Caco-2 (cell line): ENCODE measurements around the gene CDKAL1. TPM values are rescaled to one million over a fixed set of nuclear protein-coding genes. Genes with fewer than 3 reads are reported as not detected.

Experiments used
- BruUV-seq: library from RNA; stranded (reverse); fragments of 400-500 nt; replicated peaks from 2 replicates; lab custom pipeline; 2021; lab: Mats Ljungman, UMichigan
- CTCF ChIA-PET: fragments of 300-600 bp; sonication (Branson Sonifier 250); formaldehyde crosslinking; loops from one replicate; lab custom pipeline; 2022; ENCODE audit warnings: antibody characterized with exemption; lab: Charles Lee
- POLR2A ChIA-PET: fragments of 300-600 bp; sonication (Branson Sonifier 250); formaldehyde crosslinking; loops from one replicate; lab custom pipeline; 2022; ENCODE audit warnings: antibody characterized with exemption; lab: Charles Lee
- DNase-seq, 2 experiments: peaks; one replicate each; pipeline versions ENCODE4 v3.0.0 to v3.0.0-alpha.2; 2020 to 2022
- H3K27me3 ChIP-seq: replicated peaks from 2 replicates; pipeline ENCODE4 v1.6.0; 2011; ENCODE audit warnings: low read length; ENCODE audit not compliant: control insufficient read depth, insufficient read depth
- H3K36me3 ChIP-seq: 2 replicates; pipeline ENCODE4 v1.5.1; 2011; ENCODE audit warnings: low read length; ENCODE audit not compliant: control insufficient read depth, insufficient read depth
- H3K4me1 ChIP-seq: fragments of 250-450 bp; sonication (Bioruptor Pico); 2 replicates; pipeline ENCODE4 v1.5.1; 2020; ENCODE audit warnings: mild to moderate bottlenecking
- H3K4me3 ChIP-seq: 2 replicates; pipeline ENCODE4 v1.5.1; 2011; ENCODE audit warnings: low read depth, mild to moderate bottlenecking, control low read depth, low read length
- H3K9me3 ChIP-seq: fragments of 250-450 bp; sonication (Bioruptor Pico); 2 replicates; pipeline ENCODE4 v1.5.1; 2020; ENCODE audit warnings: mild to moderate bottlenecking, moderate library complexity
- H3K27ac Mint-ChIP-seq: one replicate; pipeline ENCODE4 v1.8.0; 2022; ENCODE audit warnings: mixed read lengths; ENCODE audit not compliant: unreplicated experiment
- H3K27me3 Mint-ChIP-seq: one replicate; pipeline ENCODE4 v1.8.0; 2022; ENCODE audit warnings: mixed read lengths; ENCODE audit not compliant: insufficient read depth, unreplicated experiment
- H3K36me3 Mint-ChIP-seq: one replicate; pipeline ENCODE4 v1.8.0; 2022; ENCODE audit warnings: mild to moderate bottlenecking, mixed read lengths; ENCODE audit not compliant: insufficient read depth, unreplicated experiment
- H3K4me1 Mint-ChIP-seq: one replicate; pipeline ENCODE4 v1.8.0; 2022; ENCODE audit warnings: low read depth, mixed read lengths; ENCODE audit not compliant: unreplicated experiment
- H3K4me3 Mint-ChIP-seq: one replicate; pipeline ENCODE4 v1.8.0; 2022; ENCODE audit warnings: mild to moderate bottlenecking, moderate library complexity, mixed read lengths; ENCODE audit not compliant: unreplicated experiment
- H3K9me3 Mint-ChIP-seq: one replicate; pipeline ENCODE4 v1.8.0; 2022; ENCODE audit warnings: mixed read lengths; ENCODE audit not compliant: unreplicated experiment
- intact Hi-C: fragments of 100-400 bp; cut with micrococcal nuclease; formaldehyde crosslinking; loops from one replicate; pipeline ENCODE4 v1.10.0; 2022; ENCODE audit not compliant: unreplicated experiment
- total RNA-seq: library from RNA; stranded (reverse); gene quantifications from 2 replicates; pipeline ENCODE4 v1.2.3, GENCODE V29; 2022
- TF ChIP-seq, protein P1 (sequence below), 2 experiments: fragments of 200-600 bp in 1 of 2; IDR thresholded peaks; 1 replicate in 1 of 2; 2 replicates in 1 of 2; pipeline versions ENCODE4 v1.5.1 to v1.8.0; 2011 to 2022; ENCODE audit warnings: antibody characterized with exemption in 1 of 2, control low read depth in 1 of 2, inconsistent platforms in 1 of 2, low read depth in 1 of 2, low read length in 1 of 2, mild to moderate bottlenecking in 1 of 2, moderate library complexity in 1 of 2; ENCODE audit not compliant: insufficient read depth in 1 of 2, severe bottlenecking in 1 of 2, unreplicated experiment in 1 of 2

The CDKAL1 gene
- total RNA-seq, 1 experiment from 2014 or later: 18.7 TPM

DNA sequence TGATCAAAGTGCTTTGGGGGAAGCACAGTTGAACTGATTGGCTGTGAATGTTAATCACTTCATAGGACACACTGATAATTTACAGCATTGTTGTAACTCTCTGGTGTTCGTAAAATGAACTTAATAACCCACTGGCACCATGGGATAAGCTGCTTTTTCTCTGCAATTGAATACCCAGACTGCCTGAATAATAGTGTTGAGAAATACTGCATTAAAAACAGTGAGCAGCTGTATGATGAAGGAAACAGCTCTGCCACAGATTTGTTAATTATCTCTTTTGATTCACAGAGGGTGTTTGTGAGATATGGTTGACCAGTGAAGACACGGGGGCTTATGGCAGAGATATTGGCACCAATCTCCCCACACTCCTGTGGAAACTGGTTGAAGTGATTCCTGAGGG lies 420.9 kb downstream of the CDKAL1 start:
- H3K4me3 Mint-ChIP-seq: no peak overlapping the region
- no peaks in the 10 kb centered on the region for H3K9me3 Mint-ChIP-seq
- Histone ChIP-seq H3K4me1 (no peaks in the 10 kb centered on the region), H3K4me3 (no peak overlapping the region), H3K36me3 (no peaks in the 10 kb centered on the region), H3K9me3 (no peaks in the 10 kb centered on the region), H3K27me3 (no peaks in the 10 kb centered on the region)
- CTCF ChIA-PET: no interaction called here
- H3K27me3 Mint-ChIP-seq: no peaks in the 10 kb centered on the region
- peaks cover 5% of the 10 kb centered on the region for H3K36me3 Mint-ChIP-seq
- intact Hi-C loops: no loop called here
- POLR2A ChIA-PET: no interaction called here
- DNase-seq: no peak
- no peaks in the 10 kb centered on the region for H3K4me1 Mint-ChIP-seq
- BruUV-seq: no TSS peak
- H3K27ac Mint-ChIP-seq: no peak overlapping the region
- TF ChIP-seq, protein P1, sequence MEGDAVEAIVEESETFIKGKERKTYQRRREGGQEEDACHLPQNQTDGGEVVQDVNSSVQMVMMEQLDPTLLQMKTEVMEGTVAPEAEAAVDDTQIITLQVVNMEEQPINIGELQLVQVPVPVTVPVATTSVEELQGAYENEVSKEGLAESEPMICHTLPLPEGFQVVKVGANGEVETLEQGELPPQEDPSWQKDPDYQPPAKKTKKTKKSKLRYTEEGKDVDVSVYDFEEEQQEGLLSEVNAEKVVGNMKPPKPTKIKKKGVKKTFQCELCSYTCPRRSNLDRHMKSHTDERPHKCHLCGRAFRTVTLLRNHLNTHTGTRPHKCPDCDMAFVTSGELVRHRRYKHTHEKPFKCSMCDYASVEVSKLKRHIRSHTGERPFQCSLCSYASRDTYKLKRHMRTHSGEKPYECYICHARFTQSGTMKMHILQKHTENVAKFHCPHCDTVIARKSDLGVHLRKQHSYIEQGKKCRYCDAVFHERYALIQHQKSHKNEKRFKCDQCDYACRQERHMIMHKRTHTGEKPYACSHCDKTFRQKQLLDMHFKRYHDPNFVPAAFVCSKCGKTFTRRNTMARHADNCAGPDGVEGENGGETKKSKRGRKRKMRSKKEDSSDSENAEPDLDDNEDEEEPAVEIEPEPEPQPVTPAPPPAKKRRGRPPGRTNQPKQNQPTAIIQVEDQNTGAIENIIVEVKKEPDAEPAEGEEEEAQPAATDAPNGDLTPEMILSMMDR (IDR thresholded peaks at IDR 0.05; ENCODE audit: insufficient read depth in 1 of 2, low read depth in 1 of 2, low read length in 1 of 2, severe bottlenecking in 1 of 2, unreplicated experiment in 1 of 2): no peak

DNA sequence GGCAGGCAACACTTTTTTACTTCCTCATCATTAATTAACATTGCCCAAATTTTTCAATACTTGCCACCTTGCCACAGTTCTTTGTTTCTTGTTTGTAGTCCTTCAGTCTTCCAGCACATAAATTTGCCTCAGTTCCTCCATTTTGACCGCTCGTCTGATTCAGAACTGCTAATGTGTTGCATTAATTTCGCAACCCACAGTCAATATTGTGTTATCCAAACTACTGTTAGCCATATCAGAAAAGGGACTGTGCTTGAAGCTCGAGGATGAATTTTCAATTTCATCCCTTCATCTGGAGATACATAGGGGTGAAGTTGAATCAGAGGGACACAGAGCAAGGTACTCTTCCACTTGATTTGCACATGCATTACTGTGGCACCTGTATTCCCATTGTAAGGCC lies 421.5 kb downstream of the CDKAL1 start:
- TF ChIP-seq, protein P1 (IDR thresholded peaks at IDR 0.05; ENCODE audit: insufficient read depth in 1 of 2, low read depth in 1 of 2, low read length in 1 of 2, severe bottlenecking in 1 of 2, unreplicated experiment in 1 of 2): no peak
- H3K27ac Mint-ChIP-seq: no peak overlapping the region
- CTCF ChIA-PET: no interaction called here
- no TSS peak for BruUV-seq
- intact Hi-C loops: no loop called here
- no peak overlapping the region for H3K4me3 Mint-ChIP-seq
- no peaks in the 10 kb centered on the region for H3K27me3 Mint-ChIP-seq
- H3K4me3 ChIP-seq: no peak overlapping the region
- no peaks in the 10 kb centered on the region for H3K4me1 Mint-ChIP-seq
- DNase-seq: no peak
- H3K36me3 Mint-ChIP-seq: peaks cover 5% of the 10 kb centered on the region
- H3K9me3 Mint-ChIP-seq: no peaks in the 10 kb centered on the region
- no peaks in the 10 kb centered on the region for H3K9me3 ChIP-seq
- POLR2A ChIA-PET: no interaction called here
- H3K4me1 ChIP-seq: no peaks in the 10 kb centered on the region
- H3K27me3 ChIP-seq: no peaks in the 10 kb centered on the region
- no peaks in the 10 kb centered on the region for H3K36me3 ChIP-seq

DNA sequence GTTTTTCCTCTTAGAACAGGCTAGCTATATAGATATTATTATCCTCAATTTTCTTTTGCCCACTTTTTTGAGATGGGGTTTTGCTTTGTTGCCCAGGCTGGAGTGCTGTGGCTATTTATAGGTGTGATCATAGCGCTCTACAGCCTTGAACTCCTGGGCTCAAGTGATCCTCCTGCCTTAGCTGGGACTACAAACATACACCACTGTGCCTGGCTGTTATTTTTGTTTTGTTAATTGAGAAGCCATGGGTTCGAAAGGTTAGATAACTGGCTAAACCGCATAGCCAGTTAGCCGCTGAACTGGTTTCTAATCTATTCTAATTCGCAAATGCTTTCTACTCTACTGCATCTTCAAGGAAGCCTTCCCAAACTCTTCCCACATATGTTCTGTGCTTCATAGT lies 425.8 kb downstream of the CDKAL1 start:
- Histone ChIP-seq H3K4me1 (no peaks in the 10 kb centered on the region), H3K4me3 (no peak overlapping the region), H3K36me3 (no peaks in the 10 kb centered on the region), H3K9me3 (no peaks in the 10 kb centered on the region), H3K27me3 (no peaks in the 10 kb centered on the region)
- intact Hi-C loops: no loop called here
- H3K36me3 Mint-ChIP-seq: peaks cover 10% of the 10 kb centered on the region
- POLR2A ChIA-PET: no interaction called here
- TF ChIP-seq, protein P1 (IDR thresholded peaks at IDR 0.05; ENCODE audit: insufficient read depth in 1 of 2, low read depth in 1 of 2, low read length in 1 of 2, severe bottlenecking in 1 of 2, unreplicated experiment in 1 of 2): no peak
- no TSS peak for BruUV-seq
- no peak overlapping the region for H3K27ac Mint-ChIP-seq
- H3K4me1 Mint-ChIP-seq: no peaks in the 10 kb centered on the region
- no peak for DNase-seq
- no peaks in the 10 kb centered on the region for H3K27me3 Mint-ChIP-seq
- no peak overlapping the region for H3K4me3 Mint-ChIP-seq
- no peaks in the 10 kb centered on the region for H3K9me3 Mint-ChIP-seq
- CTCF ChIA-PET: no interaction called here
